C4-2B (cell line): ENCODE measurements around the gene CPAMD8.

Experiments used
- ZFX ChIP-seq: fragments of 450-650 bp; IDR thresholded peaks from 2 replicates; pipeline ENCODE4 v1.6.1; 2017
- TF ChIP-seq, protein P1 (sequence below): fragments of 450-650 bp; conservative IDR thresholded peaks from 2 replicates; pipeline ENCODE4 v1.5.1; 2017; ENCODE audit warnings: mild to moderate bottlenecking

DNA sequence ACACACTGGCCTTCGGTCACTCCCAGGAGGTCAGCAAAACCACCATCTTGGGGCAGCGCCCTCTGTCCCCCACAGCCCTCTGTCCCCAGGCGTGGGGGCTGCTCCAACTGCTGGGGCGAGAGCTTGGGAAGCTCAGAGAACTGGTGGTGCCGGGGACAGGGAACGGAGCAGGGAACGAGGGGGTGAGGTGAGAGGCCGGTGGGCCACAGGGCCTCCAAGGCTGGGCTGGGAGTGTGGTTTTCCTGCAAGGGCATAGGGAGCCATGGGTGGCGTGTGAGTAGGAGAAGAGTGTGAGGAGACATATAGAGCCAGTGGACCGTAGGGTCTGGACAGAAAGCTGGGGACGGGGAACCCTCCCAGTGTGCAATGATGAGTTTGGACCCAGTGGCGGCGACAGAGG is 103.7 kb downstream of the CPAMD8 start:
- TF ChIP-seq, protein P1, sequence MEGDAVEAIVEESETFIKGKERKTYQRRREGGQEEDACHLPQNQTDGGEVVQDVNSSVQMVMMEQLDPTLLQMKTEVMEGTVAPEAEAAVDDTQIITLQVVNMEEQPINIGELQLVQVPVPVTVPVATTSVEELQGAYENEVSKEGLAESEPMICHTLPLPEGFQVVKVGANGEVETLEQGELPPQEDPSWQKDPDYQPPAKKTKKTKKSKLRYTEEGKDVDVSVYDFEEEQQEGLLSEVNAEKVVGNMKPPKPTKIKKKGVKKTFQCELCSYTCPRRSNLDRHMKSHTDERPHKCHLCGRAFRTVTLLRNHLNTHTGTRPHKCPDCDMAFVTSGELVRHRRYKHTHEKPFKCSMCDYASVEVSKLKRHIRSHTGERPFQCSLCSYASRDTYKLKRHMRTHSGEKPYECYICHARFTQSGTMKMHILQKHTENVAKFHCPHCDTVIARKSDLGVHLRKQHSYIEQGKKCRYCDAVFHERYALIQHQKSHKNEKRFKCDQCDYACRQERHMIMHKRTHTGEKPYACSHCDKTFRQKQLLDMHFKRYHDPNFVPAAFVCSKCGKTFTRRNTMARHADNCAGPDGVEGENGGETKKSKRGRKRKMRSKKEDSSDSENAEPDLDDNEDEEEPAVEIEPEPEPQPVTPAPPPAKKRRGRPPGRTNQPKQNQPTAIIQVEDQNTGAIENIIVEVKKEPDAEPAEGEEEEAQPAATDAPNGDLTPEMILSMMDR = no peak
- no peak for TF ChIP-seq ZFX
